ENCODE data around the gene ALDH1L1. TPM values are rescaled to one million over a fixed set of nuclear protein-coding genes. Genes with fewer than 3 reads are reported as not detected.
A peak's percentile ranks its signal among the peaks of the same experiment; 100 is the strongest.

ALDH1L1 gene
- total RNA-seq, 1 experiment from 2014 or later = 1.2 TPM

DNA sequence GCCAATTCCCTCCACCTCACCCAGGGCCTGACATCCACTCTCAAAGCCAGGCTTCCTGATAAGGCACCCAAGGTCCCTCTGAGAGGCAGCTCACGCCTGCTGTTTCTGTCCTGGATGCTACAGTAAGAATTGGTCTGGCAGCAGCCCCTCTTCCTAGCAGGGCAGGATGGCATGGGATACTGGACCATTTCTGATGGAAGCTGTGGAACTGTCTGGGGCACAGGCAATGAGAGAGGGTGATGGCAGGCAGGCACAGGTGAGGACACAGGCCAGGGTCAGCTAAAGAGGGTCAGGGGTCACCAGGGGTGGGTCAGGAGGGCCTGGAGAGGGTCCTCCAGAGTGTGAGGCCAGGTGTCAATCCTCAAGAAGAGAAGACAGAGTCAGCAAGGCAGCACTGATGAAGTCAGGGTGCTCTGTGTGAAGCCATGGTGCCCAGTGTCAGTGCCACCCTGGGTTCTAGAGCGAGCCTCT, 54.6 kb downstream of the ALDH1L1 start:
- no peaks in the 10 kb centered on the region for H3K36me3 Mint-ChIP-seq
- DNase-seq (ENCODE audit: low spot score) (peak; percentile 4), ATAC-seq (no peak)
- peaks cover 14% of the 10 kb centered on the region for H3K4me1 Mint-ChIP-seq
- no peaks in the 10 kb centered on the region for H3K9me3 Mint-ChIP-seq
- POLR2A ChIA-PET = no interaction called here
- H3K27ac Mint-ChIP-seq = no peak overlapping the region
- no peak for TF ChIP-seq NR3C1 (CRISPR knock-in tag; conservative IDR thresholded peaks at IDR 0.05; ENCODE audit: low read depth)
- TF ChIP-seq, protein P1, sequence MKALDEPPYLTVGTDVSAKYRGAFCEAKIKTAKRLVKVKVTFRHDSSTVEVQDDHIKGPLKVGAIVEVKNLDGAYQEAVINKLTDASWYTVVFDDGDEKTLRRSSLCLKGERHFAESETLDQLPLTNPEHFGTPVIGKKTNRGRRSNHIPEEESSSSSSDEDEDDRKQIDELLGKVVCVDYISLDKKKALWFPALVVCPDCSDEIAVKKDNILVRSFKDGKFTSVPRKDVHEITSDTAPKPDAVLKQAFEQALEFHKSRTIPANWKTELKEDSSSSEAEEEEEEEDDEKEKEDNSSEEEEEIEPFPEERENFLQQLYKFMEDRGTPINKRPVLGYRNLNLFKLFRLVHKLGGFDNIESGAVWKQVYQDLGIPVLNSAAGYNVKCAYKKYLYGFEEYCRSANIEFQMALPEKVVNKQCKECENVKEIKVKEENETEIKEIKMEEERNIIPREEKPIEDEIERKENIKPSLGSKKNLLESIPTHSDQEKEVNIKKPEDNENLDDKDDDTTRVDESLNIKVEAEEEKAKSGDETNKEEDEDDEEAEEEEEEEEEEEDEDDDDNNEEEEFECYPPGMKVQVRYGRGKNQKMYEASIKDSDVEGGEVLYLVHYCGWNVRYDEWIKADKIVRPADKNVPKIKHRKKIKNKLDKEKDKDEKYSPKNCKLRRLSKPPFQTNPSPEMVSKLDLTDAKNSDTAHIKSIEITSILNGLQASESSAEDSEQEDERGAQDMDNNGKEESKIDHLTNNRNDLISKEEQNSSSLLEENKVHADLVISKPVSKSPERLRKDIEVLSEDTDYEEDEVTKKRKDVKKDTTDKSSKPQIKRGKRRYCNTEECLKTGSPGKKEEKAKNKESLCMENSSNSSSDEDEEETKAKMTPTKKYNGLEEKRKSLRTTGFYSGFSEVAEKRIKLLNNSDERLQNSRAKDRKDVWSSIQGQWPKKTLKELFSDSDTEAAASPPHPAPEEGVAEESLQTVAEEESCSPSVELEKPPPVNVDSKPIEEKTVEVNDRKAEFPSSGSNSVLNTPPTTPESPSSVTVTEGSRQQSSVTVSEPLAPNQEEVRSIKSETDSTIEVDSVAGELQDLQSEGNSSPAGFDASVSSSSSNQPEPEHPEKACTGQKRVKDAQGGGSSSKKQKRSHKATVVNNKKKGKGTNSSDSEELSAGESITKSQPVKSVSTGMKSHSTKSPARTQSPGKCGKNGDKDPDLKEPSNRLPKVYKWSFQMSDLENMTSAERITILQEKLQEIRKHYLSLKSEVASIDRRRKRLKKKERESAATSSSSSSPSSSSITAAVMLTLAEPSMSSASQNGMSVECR (CRISPR knock-in tag; IDR thresholded peaks at IDR 0.05; ENCODE audit: borderline replicate concordance) = no peak
- no peak for TF ChIP-seq MXD4 (CRISPR knock-in tag; IDR thresholded peaks at IDR 0.05; ENCODE audit: borderline replicate concordance)
- TF ChIP-seq, protein P2, sequence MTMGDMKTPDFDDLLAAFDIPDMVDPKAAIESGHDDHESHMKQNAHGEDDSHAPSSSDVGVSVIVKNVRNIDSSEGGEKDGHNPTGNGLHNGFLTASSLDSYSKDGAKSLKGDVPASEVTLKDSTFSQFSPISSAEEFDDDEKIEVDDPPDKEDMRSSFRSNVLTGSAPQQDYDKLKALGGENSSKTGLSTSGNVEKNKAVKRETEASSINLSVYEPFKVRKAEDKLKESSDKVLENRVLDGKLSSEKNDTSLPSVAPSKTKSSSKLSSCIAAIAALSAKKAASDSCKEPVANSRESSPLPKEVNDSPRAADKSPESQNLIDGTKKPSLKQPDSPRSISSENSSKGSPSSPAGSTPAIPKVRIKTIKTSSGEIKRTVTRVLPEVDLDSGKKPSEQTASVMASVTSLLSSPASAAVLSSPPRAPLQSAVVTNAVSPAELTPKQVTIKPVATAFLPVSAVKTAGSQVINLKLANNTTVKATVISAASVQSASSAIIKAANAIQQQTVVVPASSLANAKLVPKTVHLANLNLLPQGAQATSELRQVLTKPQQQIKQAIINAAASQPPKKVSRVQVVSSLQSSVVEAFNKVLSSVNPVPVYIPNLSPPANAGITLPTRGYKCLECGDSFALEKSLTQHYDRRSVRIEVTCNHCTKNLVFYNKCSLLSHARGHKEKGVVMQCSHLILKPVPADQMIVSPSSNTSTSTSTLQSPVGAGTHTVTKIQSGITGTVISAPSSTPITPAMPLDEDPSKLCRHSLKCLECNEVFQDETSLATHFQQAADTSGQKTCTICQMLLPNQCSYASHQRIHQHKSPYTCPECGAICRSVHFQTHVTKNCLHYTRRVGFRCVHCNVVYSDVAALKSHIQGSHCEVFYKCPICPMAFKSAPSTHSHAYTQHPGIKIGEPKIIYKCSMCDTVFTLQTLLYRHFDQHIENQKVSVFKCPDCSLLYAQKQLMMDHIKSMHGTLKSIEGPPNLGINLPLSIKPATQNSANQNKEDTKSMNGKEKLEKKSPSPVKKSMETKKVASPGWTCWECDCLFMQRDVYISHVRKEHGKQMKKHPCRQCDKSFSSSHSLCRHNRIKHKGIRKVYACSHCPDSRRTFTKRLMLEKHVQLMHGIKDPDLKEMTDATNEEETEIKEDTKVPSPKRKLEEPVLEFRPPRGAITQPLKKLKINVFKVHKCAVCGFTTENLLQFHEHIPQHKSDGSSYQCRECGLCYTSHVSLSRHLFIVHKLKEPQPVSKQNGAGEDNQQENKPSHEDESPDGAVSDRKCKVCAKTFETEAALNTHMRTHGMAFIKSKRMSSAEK (CRISPR knock-in tag; IDR thresholded peaks at IDR 0.05; ENCODE audit: borderline replicate concordance) = no peak
- no peak for TF ChIP-seq NR1H2 (CRISPR knock-in tag; IDR thresholded peaks at IDR 0.05)
- no peak for TF ChIP-seq IRF2 (CRISPR knock-in tag; IDR thresholded peaks at IDR 0.05; ENCODE audit: borderline replicate concordance, low read depth)
- no peak for TF ChIP-seq ELF4 (CRISPR knock-in tag; IDR thresholded peaks at IDR 0.05; ENCODE audit: low read depth)
- TF ChIP-seq NFYB (CRISPR knock-in tag; conservative IDR thresholded peaks at IDR 0.05; ENCODE audit: low read depth) = no peak
- TF ChIP-seq ZBTB21 (CRISPR knock-in tag; IDR thresholded peaks at IDR 0.05; ENCODE audit: borderline replicate concordance) = no peak
- no peak for TF ChIP-seq JUN (CRISPR knock-in tag; IDR thresholded peaks at IDR 0.05)
- TF ChIP-seq, protein P3, sequence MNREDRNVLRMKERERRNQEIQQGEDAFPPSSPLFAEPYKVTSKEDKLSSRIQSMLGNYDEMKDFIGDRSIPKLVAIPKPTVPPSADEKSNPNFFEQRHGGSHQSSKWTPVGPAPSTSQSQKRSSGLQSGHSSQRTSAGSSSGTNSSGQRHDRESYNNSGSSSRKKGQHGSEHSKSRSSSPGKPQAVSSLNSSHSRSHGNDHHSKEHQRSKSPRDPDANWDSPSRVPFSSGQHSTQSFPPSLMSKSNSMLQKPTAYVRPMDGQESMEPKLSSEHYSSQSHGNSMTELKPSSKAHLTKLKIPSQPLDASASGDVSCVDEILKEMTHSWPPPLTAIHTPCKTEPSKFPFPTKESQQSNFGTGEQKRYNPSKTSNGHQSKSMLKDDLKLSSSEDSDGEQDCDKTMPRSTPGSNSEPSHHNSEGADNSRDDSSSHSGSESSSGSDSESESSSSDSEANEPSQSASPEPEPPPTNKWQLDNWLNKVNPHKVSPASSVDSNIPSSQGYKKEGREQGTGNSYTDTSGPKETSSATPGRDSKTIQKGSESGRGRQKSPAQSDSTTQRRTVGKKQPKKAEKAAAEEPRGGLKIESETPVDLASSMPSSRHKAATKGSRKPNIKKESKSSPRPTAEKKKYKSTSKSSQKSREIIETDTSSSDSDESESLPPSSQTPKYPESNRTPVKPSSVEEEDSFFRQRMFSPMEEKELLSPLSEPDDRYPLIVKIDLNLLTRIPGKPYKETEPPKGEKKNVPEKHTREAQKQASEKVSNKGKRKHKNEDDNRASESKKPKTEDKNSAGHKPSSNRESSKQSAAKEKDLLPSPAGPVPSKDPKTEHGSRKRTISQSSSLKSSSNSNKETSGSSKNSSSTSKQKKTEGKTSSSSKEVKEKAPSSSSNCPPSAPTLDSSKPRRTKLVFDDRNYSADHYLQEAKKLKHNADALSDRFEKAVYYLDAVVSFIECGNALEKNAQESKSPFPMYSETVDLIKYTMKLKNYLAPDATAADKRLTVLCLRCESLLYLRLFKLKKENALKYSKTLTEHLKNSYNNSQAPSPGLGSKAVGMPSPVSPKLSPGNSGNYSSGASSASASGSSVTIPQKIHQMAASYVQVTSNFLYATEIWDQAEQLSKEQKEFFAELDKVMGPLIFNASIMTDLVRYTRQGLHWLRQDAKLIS (CRISPR knock-in tag; IDR thresholded peaks at IDR 0.05; ENCODE audit: borderline replicate concordance) = no peak
- TF ChIP-seq, protein P4, sequence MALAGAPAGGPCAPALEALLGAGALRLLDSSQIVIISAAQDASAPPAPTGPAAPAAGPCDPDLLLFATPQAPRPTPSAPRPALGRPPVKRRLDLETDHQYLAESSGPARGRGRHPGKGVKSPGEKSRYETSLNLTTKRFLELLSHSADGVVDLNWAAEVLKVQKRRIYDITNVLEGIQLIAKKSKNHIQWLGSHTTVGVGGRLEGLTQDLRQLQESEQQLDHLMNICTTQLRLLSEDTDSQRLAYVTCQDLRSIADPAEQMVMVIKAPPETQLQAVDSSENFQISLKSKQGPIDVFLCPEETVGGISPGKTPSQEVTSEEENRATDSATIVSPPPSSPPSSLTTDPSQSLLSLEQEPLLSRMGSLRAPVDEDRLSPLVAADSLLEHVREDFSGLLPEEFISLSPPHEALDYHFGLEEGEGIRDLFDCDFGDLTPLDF (CRISPR knock-in tag; IDR thresholded peaks at IDR 0.05) = no peak
- TF ChIP-seq NR2C2 (CRISPR knock-in tag; IDR thresholded peaks at IDR 0.05) = no peak
- TF ChIP-seq, protein P5, sequence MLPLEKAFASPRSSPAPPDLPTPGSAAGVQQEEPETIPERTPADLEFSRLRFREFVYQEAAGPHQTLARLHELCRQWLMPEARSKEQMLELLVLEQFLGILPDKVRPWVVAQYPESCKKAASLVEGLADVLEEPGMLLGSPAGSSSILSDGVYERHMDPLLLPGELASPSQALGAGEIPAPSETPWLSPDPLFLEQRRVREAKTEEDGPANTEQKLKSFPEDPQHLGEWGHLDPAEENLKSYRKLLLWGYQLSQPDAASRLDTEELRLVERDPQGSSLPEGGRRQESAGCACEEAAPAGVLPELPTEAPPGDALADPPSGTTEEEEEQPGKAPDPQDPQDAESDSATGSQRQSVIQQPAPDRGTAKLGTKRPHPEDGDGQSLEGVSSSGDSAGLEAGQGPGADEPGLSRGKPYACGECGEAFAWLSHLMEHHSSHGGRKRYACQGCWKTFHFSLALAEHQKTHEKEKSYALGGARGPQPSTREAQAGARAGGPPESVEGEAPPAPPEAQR (CRISPR knock-in tag; IDR thresholded peaks at IDR 0.05) = no peak
- TF ChIP-seq CREB1 (CRISPR knock-in tag; IDR thresholded peaks at IDR 0.05) = no peak
- TF ChIP-seq, protein P6, sequence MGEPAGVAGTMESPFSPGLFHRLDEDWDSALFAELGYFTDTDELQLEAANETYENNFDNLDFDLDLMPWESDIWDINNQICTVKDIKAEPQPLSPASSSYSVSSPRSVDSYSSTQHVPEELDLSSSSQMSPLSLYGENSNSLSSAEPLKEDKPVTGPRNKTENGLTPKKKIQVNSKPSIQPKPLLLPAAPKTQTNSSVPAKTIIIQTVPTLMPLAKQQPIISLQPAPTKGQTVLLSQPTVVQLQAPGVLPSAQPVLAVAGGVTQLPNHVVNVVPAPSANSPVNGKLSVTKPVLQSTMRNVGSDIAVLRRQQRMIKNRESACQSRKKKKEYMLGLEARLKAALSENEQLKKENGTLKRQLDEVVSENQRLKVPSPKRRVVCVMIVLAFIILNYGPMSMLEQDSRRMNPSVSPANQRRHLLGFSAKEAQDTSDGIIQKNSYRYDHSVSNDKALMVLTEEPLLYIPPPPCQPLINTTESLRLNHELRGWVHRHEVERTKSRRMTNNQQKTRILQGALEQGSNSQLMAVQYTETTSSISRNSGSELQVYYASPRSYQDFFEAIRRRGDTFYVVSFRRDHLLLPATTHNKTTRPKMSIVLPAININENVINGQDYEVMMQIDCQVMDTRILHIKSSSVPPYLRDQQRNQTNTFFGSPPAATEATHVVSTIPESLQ (CRISPR knock-in tag; IDR thresholded peaks at IDR 0.05) = no peak
- TF ChIP-seq TEAD1 (CRISPR knock-in tag; IDR thresholded peaks at IDR 0.05) = no peak
- TF ChIP-seq, protein P7, sequence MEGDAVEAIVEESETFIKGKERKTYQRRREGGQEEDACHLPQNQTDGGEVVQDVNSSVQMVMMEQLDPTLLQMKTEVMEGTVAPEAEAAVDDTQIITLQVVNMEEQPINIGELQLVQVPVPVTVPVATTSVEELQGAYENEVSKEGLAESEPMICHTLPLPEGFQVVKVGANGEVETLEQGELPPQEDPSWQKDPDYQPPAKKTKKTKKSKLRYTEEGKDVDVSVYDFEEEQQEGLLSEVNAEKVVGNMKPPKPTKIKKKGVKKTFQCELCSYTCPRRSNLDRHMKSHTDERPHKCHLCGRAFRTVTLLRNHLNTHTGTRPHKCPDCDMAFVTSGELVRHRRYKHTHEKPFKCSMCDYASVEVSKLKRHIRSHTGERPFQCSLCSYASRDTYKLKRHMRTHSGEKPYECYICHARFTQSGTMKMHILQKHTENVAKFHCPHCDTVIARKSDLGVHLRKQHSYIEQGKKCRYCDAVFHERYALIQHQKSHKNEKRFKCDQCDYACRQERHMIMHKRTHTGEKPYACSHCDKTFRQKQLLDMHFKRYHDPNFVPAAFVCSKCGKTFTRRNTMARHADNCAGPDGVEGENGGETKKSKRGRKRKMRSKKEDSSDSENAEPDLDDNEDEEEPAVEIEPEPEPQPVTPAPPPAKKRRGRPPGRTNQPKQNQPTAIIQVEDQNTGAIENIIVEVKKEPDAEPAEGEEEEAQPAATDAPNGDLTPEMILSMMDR (IDR thresholded peaks at IDR 0.05) = no peak
- H3K4me3 Mint-ChIP-seq = no peak overlapping the region
- CTCF ChIA-PET = interaction anchor here (1.8 kb wide), 1 partner anchor 23 kb away, joined by 8 read pairs; no protein-coding TSS in a partner anchor
- H3K27me3 Mint-ChIP-seq (ENCODE audit: low read depth) = no peaks in the 10 kb centered on the region
